H1 (cell line): ENCODE results near the gene SLC44A5. TPM values are rescaled to one million over a fixed set of nuclear protein-coding genes. Genes with fewer than 3 reads are reported as not detected.

Experiments used
- CTCF ChIA-PET: fragments of 300-600 bp; sonication (Branson Sonifier 250); formaldehyde crosslinking; loops from one replicate; lab custom pipeline; 2021; ENCODE audit not compliant: partially characterized antibody; lab: Charles Lee
- POLR2A ChIA-PET: fragments of 300-600 bp; sonication (Branson Sonifier 250); formaldehyde crosslinking; loops from one replicate; lab custom pipeline; 2021; ENCODE audit warnings: inconsistent platforms; ENCODE audit not compliant: partially characterized antibody; lab: Charles Lee
- DNase-seq, 2 experiments: peaks; one replicate each; pipeline versions ENCODE4 v3.0.0 to v3.0.0-alpha.2; 2010 to 2022; ENCODE audit warnings: low spot score in 2 of 2, low read depth in 1 of 2, mixed read lengths in 1 of 2
- FAIRE-seq: peaks from 2 replicates; lab custom pipeline; 2011; peaks lifted over from hg19 to GRCh38; lab: Jason Lieb, UNC
- H2AFZ ChIP-seq: 2 replicates; pipeline ENCODE4 v1.8.1; 2012; ENCODE audit warnings: low read length, inconsistent platforms
- H2AK5ac ChIP-seq: 2 replicates; pipeline ENCODE4 v1.6.1; 2013; ENCODE audit warnings: low read depth, low read length
- H2BK120ac ChIP-seq: replicated peaks from 2 replicates; pipeline ENCODE3; 2013; ENCODE audit warnings: low read depth, low read length, inconsistent platforms
- H2BK12ac ChIP-seq: 2 replicates; pipeline ENCODE4 v1.6.1; 2013; ENCODE audit warnings: low read depth, low read length
- H2BK15ac ChIP-seq: 2 replicates; pipeline ENCODE4 v1.6.1; 2013; ENCODE audit warnings: low read length
- H2BK20ac ChIP-seq: 2 replicates; pipeline ENCODE4 v1.6.1; 2013; ENCODE audit warnings: low read length
- H2BK5ac ChIP-seq: 2 replicates; pipeline ENCODE4 v1.6.1; 2013; ENCODE audit warnings: low read depth, low read length
- H3K14ac ChIP-seq: 2 replicates; pipeline ENCODE4 v1.6.1; 2013; ENCODE audit warnings: inconsistent platforms; ENCODE audit not compliant: insufficient read length
- H3K18ac ChIP-seq: 2 replicates; pipeline ENCODE4 v1.6.1; 2013; ENCODE audit warnings: low read length; ENCODE audit errors: extremely low read depth
- H3K23ac ChIP-seq: 2 replicates; pipeline ENCODE4 v1.6.1; 2013; ENCODE audit warnings: inconsistent platforms; ENCODE audit not compliant: insufficient read length
- H3K23me2 ChIP-seq: 2 replicates; pipeline ENCODE4 v1.6.1; 2013; ENCODE audit warnings: low read depth, low read length
- H3K27ac ChIP-seq: 2 replicates; pipeline ENCODE4 v1.6.1; 2011; ENCODE audit warnings: low read depth, low read length, inconsistent platforms
- H3K27me3 ChIP-seq, 4 experiments: replicated peaks in 1 of 4; 1 replicate in 1 of 4; 2 replicates in 3 of 4; pipeline versions ENCODE4 v1.6.1 to v1.8.1; 2011 to 2013; ENCODE audit warnings: low read length in 3 of 4, mild to moderate bottlenecking in 3 of 4, inconsistent platforms in 2 of 4, mixed read lengths in 2 of 4, moderate library complexity in 1 of 4; ENCODE audit not compliant: control insufficient read depth in 3 of 4, insufficient read depth in 3 of 4; ENCODE audit errors: extremely low read depth in 1 of 4
- H3K36me3 ChIP-seq, 4 experiments: 2 replicates each; pipeline versions ENCODE4 v1.6.1 to v1.8.1; 2011 to 2013; ENCODE audit warnings: mild to moderate bottlenecking in 4 of 4, low read length in 3 of 4, moderate library complexity in 2 of 4, control low read depth in 1 of 4, inconsistent platforms in 1 of 4; ENCODE audit not compliant: insufficient read depth in 4 of 4, control insufficient read depth in 2 of 4
- H3K4ac ChIP-seq: replicated peaks from 2 replicates; pipeline ENCODE3; 2013; ENCODE audit warnings: low read length, low read depth, mixed read lengths, inconsistent platforms; ENCODE audit not compliant: insufficient read length
- H3K4me1 ChIP-seq, 4 experiments: replicated peaks in 1 of 4; 1 replicate in 1 of 4; 2 replicates in 3 of 4; pipeline versions ENCODE4 v1.6.1 to v1.8.1; 2011 to 2013; ENCODE audit warnings: low read length in 3 of 4, inconsistent platforms in 2 of 4, mixed read lengths in 1 of 4; ENCODE audit not compliant: insufficient read depth in 4 of 4, control insufficient read depth in 3 of 4
- H3K4me2 ChIP-seq, 2 experiments: 2 replicates each; pipeline versions ENCODE4 v1.6.1 to v1.8.1; 2011 to 2013; ENCODE audit warnings: low read depth in 2 of 2, low read length in 2 of 2, control low read depth in 1 of 2, inconsistent platforms in 1 of 2, mild to moderate bottlenecking in 1 of 2; ENCODE audit not compliant: insufficient read depth in 1 of 2
- H3K4me3 ChIP-seq, 4 experiments: fragments of 200-600, 300-600 bp in 1 of 4; sonication (generic), shearing (Covaris generic), sonication (Bioruptor Twin) in 1 of 4; 2 replicates each; pipeline versions ENCODE4 v1.5.1 to v1.8.1; 2011 to 2016; ENCODE audit warnings: low read length in 4 of 4, low read depth in 3 of 4, control low read depth in 2 of 4, inconsistent platforms in 2 of 4, mild to moderate bottlenecking in 2 of 4, mixed read lengths in 1 of 4, moderate library complexity in 1 of 4; ENCODE audit not compliant: insufficient read depth in 2 of 4; ENCODE audit errors: extremely low read depth in 1 of 4
- H3K56ac ChIP-seq: replicated peaks from 2 replicates; pipeline ENCODE3; 2013; ENCODE audit warnings: low read depth, mild to moderate bottlenecking, mixed read lengths, low read length, inconsistent platforms; ENCODE audit not compliant: insufficient read length
- H3K79me1 ChIP-seq: 2 replicates; pipeline ENCODE4 v1.6.1; 2013; ENCODE audit warnings: low read depth, low read length, control low read depth
- H3K79me2 ChIP-seq, 2 experiments: 2 replicates each; pipeline versions ENCODE4 v1.6.1 to v1.8.1; 2012 to 2013; ENCODE audit warnings: low read length in 2 of 2, mild to moderate bottlenecking in 2 of 2, inconsistent platforms in 1 of 2; ENCODE audit not compliant: insufficient read depth in 2 of 2, control insufficient read depth in 1 of 2
- H3K9ac ChIP-seq, 4 experiments: replicated peaks in 1 of 4; 1 replicate in 1 of 4; 2 replicates in 3 of 4; pipeline versions ENCODE4 v1.6.1 to v1.8.1; 2011 to 2013; ENCODE audit warnings: low read depth in 3 of 4, low read length in 3 of 4, control low read depth in 2 of 4, mild to moderate bottlenecking in 2 of 4, moderate library complexity in 2 of 4, inconsistent platforms in 1 of 4; ENCODE audit errors: extremely low read depth in 1 of 4
- H3K9me3 ChIP-seq, 2 experiments: 2 replicates each; pipeline versions ENCODE4 v1.6.1 to v1.8.1; 2012 to 2013; ENCODE audit warnings: mild to moderate bottlenecking in 2 of 2, moderate library complexity in 2 of 2, control low read depth in 1 of 2, inconsistent platforms in 1 of 2, low read depth in 1 of 2, low read length in 1 of 2, mixed read lengths in 1 of 2; ENCODE audit not compliant: insufficient read depth in 2 of 2
- H4K20me1 ChIP-seq, 2 experiments: replicated peaks in 1 of 2; 2 replicates each; pipeline versions ENCODE3 to v1.8.1; 2011 to 2013; ENCODE audit warnings: inconsistent platforms in 2 of 2, low read length in 2 of 2, mild to moderate bottlenecking in 1 of 2; ENCODE audit not compliant: insufficient read depth in 2 of 2, control insufficient read depth in 1 of 2
- H4K5ac ChIP-seq: 2 replicates; pipeline ENCODE4 v1.6.1; 2013; ENCODE audit warnings: low read length, low read depth, mixed read lengths, inconsistent platforms; ENCODE audit not compliant: insufficient read length
- H4K8ac ChIP-seq: 2 replicates; pipeline ENCODE4 v1.8.0; 2013; ENCODE audit warnings: mild to moderate bottlenecking, moderate library complexity, low read length, inconsistent platforms; ENCODE audit not compliant: insufficient read depth; ENCODE audit errors: extremely low read depth
- H4K91ac ChIP-seq: replicated peaks from 2 replicates; pipeline ENCODE3; 2013; ENCODE audit warnings: low read length, mixed read lengths, inconsistent platforms; ENCODE audit not compliant: insufficient read length
- BACH1 ChIP-seq: IDR thresholded peaks from 2 replicates; pipeline ENCODE4 v1.6.1; 2012; ENCODE audit warnings: low read length, improper control_type of control experiment
- BCL11A ChIP-seq, 2 experiments: IDR thresholded peaks; one replicate each; pipeline ENCODE4 v1.6.1; 2011; ENCODE audit warnings: low read depth in 2 of 2, low read length in 2 of 2, mild to moderate bottlenecking in 2 of 2
- CHD2 ChIP-seq: IDR thresholded peaks from 2 replicates; pipeline ENCODE4 v1.6.1; 2012; ENCODE audit warnings: low read length, improper control_type of control experiment
- EP300 ChIP-seq, 2 experiments: IDR thresholded peaks; 1 replicate in 1 of 2; 2 replicates in 1 of 2; pipeline ENCODE4 v1.6.1; 2011 to 2012; ENCODE audit warnings: low read depth in 2 of 2, low read length in 2 of 2, mild to moderate bottlenecking in 2 of 2, borderline replicate concordance in 1 of 2, inconsistent platforms in 1 of 2, moderate library complexity in 1 of 2
- GABPA ChIP-seq: IDR thresholded peaks from 2 replicates; pipeline ENCODE4 v1.6.1; 2011; ENCODE audit warnings: mild to moderate bottlenecking, low read length, moderate library complexity, borderline replicate concordance; ENCODE audit not compliant: insufficient read depth
- KDM1A ChIP-seq: fragments of 200-600, 300-600 bp; sonication (generic); IDR thresholded peaks from 2 replicates; pipeline ENCODE4 v1.7.1; 2016; ENCODE audit warnings: mild to moderate bottlenecking, low read length, borderline replicate concordance
- KDM4A ChIP-seq: IDR thresholded peaks from one replicate; pipeline ENCODE4 v1.7.1; 2012; ENCODE audit warnings: low read depth, mild to moderate bottlenecking, moderate library complexity, low read length, inconsistent platforms; ENCODE audit not compliant: severe bottlenecking
- KDM5A ChIP-seq: fragments of 200-600 bp; IDR thresholded peaks from 2 replicates; pipeline ENCODE4 v1.7.1; 2012; ENCODE audit warnings: mild to moderate bottlenecking, low read length, inconsistent platforms, mixed read lengths
- NRF1 ChIP-seq: IDR thresholded peaks from 2 replicates; pipeline ENCODE4 v1.6.1; 2011; ENCODE audit warnings: mild to moderate bottlenecking, low read depth, low read length, improper control_type of control experiment
- POLR2AphosphoS5 ChIP-seq: IDR thresholded peaks from 2 replicates; pipeline ENCODE4 v1.6.1; 2011; ENCODE audit warnings: low read depth, low read length
- POU5F1 ChIP-seq: IDR thresholded peaks from 2 replicates; pipeline ENCODE4 v1.6.1; 2011; ENCODE audit warnings: low read depth, mild to moderate bottlenecking, low read length, moderate library complexity
- RFX5 ChIP-seq: IDR thresholded peaks from 2 replicates; pipeline ENCODE4 v1.6.1; 2011; ENCODE audit warnings: low read depth, low read length, improper control_type of control experiment, borderline replicate concordance
- SAP30 ChIP-seq: fragments of 300-600 bp; sonication (generic); IDR thresholded peaks from 2 replicates; pipeline ENCODE4 v1.7.1; 2012; ENCODE audit warnings: low read length, moderate library complexity, mild to moderate bottlenecking, inconsistent platforms; ENCODE audit not compliant: insufficient read depth, insufficient replicate concordance
- SP2 ChIP-seq: IDR thresholded peaks from 2 replicates; pipeline ENCODE4 v1.6.1; 2012; ENCODE audit warnings: mild to moderate bottlenecking, low read length, inconsistent platforms
- TAF7 ChIP-seq: optimal IDR thresholded peaks from 2 replicates; pipeline ENCODE3; 2011; ENCODE audit warnings: low read depth, mild to moderate bottlenecking, inconsistent platforms, low read length, moderate library complexity, borderline replicate concordance
- WGBS, 2 experiments: shearing (Covaris generic) in 1 of 2; methylation state at CpG; one replicate each; pipeline versions ENCODE4 v1.1.6 to v1.1.7; 2013 to 2015; ENCODE audit warnings: low lambda C conversion rate in 2 of 2, mixed read lengths in 2 of 2, inconsistent platforms in 1 of 2, low coverage in 1 of 2, missing lambda C conversion rate in 1 of 2; ENCODE audit not compliant: insufficient replicate concordance in 2 of 2, insufficient coverage in 1 of 2, insufficient read length in 1 of 2; ENCODE audit errors: extremely low coverage in 1 of 2, missing lambda C conversion rate in 1 of 2; 5-methylcytosine and 5-hydroxymethylcytosine counted together
- polyA plus RNA-seq, 7 experiments: library from polyadenylated mRNA; depleted of rRNA in 3 of 7; stranded (reverse) in 5 of 7; unstranded in 2 of 7; fragments of >200 nt in 5 of 7; fragments of 200-250 nt in 2 of 7; gene quantifications; 1 replicate in 5 of 7; 2 replicates in 1 of 7; 4 replicates in 1 of 7; pipeline versions ENCODE4 v1.2.1 to v1.2.3, GENCODE V29; 2011 to 2013; ENCODE audit warnings: missing spikeins in 2 of 7, mixed read lengths in 2 of 7
- total RNA-seq: library from RNA; stranded (reverse); fragmentation: NEBNext Ultra II Directional; extraction: Animal tissue kit (Norgen Biotek cat#: 25700); gene quantifications from 2 replicates; pipeline ENCODE4 v1.2.1, GENCODE V29; 2021

The SLC44A5 gene
- total and polyA plus RNA-seq, 2 of the 8 experiments (the other 6 are each of a cell fraction or from before 2014, with no cell fraction given) = 1.8 to 3.3 TPM

DNA sequence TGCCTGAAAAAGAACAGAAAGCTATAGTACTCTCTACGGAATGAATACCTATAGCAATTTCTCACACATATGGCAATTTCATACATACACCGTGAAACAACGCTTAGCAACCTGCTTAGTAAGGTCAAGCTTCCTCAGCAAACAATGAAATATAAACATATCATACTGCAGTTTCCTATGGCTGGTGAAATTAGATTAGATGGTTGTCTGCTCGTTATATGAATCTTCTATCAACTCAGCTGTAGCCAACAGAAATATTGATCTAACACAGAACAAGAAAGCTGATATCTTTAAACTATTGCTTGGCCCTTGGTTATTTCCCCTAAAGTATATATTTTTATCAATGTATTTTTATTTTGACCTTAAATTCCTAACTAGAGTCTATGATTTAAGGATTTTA is 187.8 kb downstream of the SLC44A5 start:
- TF ChIP-seq NRF1 = no peak
- no peak for TF ChIP-seq GABPA
- no peak for TF ChIP-seq KDM5A
- no peak for TF ChIP-seq TAF7
- TF ChIP-seq EP300 (IDR thresholded peaks at IDR 0.05; ENCODE audit: borderline replicate concordance in 1 of 2, low read depth in 2 of 2, low read length in 2 of 2) = no peak
- no peak for TF ChIP-seq SP2
- TF ChIP-seq POU5F1 = no peak
- TF ChIP-seq BCL11A (IDR thresholded peaks at IDR 0.05; ENCODE audit: low read depth in 2 of 2, low read length in 2 of 2) = no peak
- TF ChIP-seq BACH1 = no peak
- TF ChIP-seq RFX5 = no peak
- no peak for TF ChIP-seq CHD2
- no peak for TF ChIP-seq KDM4A
- no peak for TF ChIP-seq SAP30
- TF ChIP-seq KDM1A = no peak
- TF ChIP-seq POLR2AphosphoS5 = no peak
- ChIA-PET POLR2A (no interaction called here), CTCF (interaction anchor here (0.6 to 3.6 kb wide), 17 partner anchors 11 to 682 kb away, joined by 3 to 29 read pairs (median 3); no protein-coding TSS in a partner anchor)
- no peak overlapping the region for H4K8ac ChIP-seq
- H3K18ac ChIP-seq = no peak overlapping the region
- H2BK20ac ChIP-seq = no peak overlapping the region
- H3K27ac ChIP-seq = no peak overlapping the region
- no peaks in the 10 kb centered on the region for H3K4me1 ChIP-seq
- H3K4me2 ChIP-seq = no peak overlapping the region
- H3K23me2 ChIP-seq = no peaks in the 10 kb centered on the region
- no peak overlapping the region for H2BK5ac ChIP-seq
- FAIRE-seq = no peak
- no peak overlapping the region for H3K4me3 ChIP-seq
- H2BK15ac ChIP-seq = no peak overlapping the region
- H2BK120ac ChIP-seq = no peak overlapping the region
- DNase-seq = no peak
- no peak overlapping the region for H3K4ac ChIP-seq
- H3K9me3 ChIP-seq = no peaks in the 10 kb centered on the region
- no peaks in the 10 kb centered on the region for H3K79me2 ChIP-seq
- no peak overlapping the region for H2BK12ac ChIP-seq
- H3K27me3 ChIP-seq = no peaks in the 10 kb centered on the region
- H2AFZ ChIP-seq = no peak overlapping the region
- no peak overlapping the region for H3K56ac ChIP-seq
- H3K79me1 ChIP-seq = no peaks in the 10 kb centered on the region
- no peaks in the 10 kb centered on the region for H3K36me3 ChIP-seq
- WGBS, 2 experiments = 90% methylated on average over 4 of the region's 4 CpGs; no CpG with 5 or more reads in 1 of the 2 experiments
- no peaks in the 10 kb centered on the region for H4K20me1 ChIP-seq
- H2AK5ac ChIP-seq = no peak overlapping the region
- H4K91ac ChIP-seq = no peak overlapping the region
- H4K5ac ChIP-seq = no peak overlapping the region
- no peak overlapping the region for H3K23ac ChIP-seq
- no peak overlapping the region for H3K9ac ChIP-seq
- H3K14ac ChIP-seq = no peak overlapping the region
